ENCODE data around the gene XRCC4. TPM values are rescaled to one million over a fixed set of nuclear protein-coding genes. Genes with fewer than 3 reads are reported as not detected.

Gene XRCC4
- total RNA-seq, 2 experiments from 2014 or later = 12.8 to 12.9 TPM

GRCh38 chr5:83377131-83377865 lies 300.0 kb downstream of the XRCC4 start:
- ChIA-PET CTCF (no interaction called here), POLR2A (no interaction called here)
- ATAC-seq (no peak), DNase-seq (no peak)
- H3K9me3 Mint-ChIP-seq = no peaks in the 10 kb centered on the region
- H3K4me3 Mint-ChIP-seq = no peak overlapping the region
- H3K27ac Mint-ChIP-seq = no peak overlapping the region
- H3K4me1 Mint-ChIP-seq (ENCODE audit: low read depth) = no peaks in the 10 kb centered on the region
- H3K36me3 Mint-ChIP-seq (ENCODE audit: low read depth) = no peaks in the 10 kb centered on the region
- no peak for TF ChIP-seq CTCF (IDR thresholded peaks at IDR 0.05)
- intact Hi-C loops (cut with micrococcal nuclease) = no loop called here
- H3K27me3 Mint-ChIP-seq = no peaks in the 10 kb centered on the region

DNA sequence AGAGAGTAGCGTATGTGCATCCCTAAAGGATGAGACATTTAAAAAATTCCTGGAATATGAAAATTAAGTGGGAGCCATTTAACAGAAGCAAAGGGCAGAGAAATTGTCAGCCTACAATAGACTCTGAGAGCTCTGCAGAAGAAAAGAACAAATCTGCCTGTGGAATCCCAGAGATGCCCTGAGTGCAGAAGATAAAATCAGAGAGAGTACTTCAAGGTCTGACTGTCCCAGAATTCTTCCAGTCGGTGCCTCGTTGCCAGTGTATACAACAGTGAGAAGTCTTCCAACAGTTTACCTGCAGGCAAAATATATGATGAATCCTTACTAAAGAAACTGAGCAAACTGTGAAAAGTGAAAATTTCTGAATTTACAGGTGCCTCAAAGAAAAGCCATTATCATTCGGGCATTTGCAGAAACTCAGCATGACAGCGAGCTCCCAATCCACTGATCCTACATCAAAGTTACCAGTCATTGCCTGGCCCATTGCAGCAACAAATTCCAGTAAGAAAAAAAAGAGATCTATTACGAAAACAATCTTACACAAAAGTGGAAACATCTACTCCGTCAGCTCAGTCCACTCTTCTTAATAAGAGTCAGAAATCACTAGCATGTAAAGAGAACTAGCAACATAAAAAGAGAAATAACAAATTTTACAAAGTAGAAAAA lies 301.4 kb downstream of the XRCC4 start:
- no peak overlapping the region for H3K4me3 Mint-ChIP-seq
- DNase-seq = no peak
- H3K27ac Mint-ChIP-seq = no peak overlapping the region
- no peak for TF ChIP-seq CTCF (IDR thresholded peaks at IDR 0.05)
- ChIA-PET POLR2A (no interaction called here), CTCF (no interaction called here)
- intact Hi-C loops (cut with micrococcal nuclease) = no loop called here
- ATAC-seq = no peak
- H3K27me3 Mint-ChIP-seq = no peaks in the 10 kb centered on the region
- H3K4me1 Mint-ChIP-seq (ENCODE audit: low read depth) = no peaks in the 10 kb centered on the region
- no peaks in the 10 kb centered on the region for H3K36me3 Mint-ChIP-seq (ENCODE audit: low read depth)
- H3K9me3 Mint-ChIP-seq = peaks cover 4% of the 10 kb centered on the region

GRCh38 chr5:83385812-83386211 lies 308.5 kb downstream of the XRCC4 start:
- ChIA-PET CTCF (no interaction called here), POLR2A (no interaction called here)
- Mint-ChIP-seq H3K27me3 (no peaks in the 10 kb centered on the region), H3K36me3 (ENCODE audit: low read depth) (no peaks in the 10 kb centered on the region), H3K9me3 (peaks cover 6% of the 10 kb centered on the region), H3K4me1 (ENCODE audit: low read depth) (no peaks in the 10 kb centered on the region), H3K4me3 (no peak overlapping the region), H3K27ac (no peak overlapping the region)
- ATAC-seq = no peak
- intact Hi-C loops (cut with micrococcal nuclease) = no loop called here
- DNase-seq = no peak
- TF ChIP-seq CTCF (IDR thresholded peaks at IDR 0.05) = no peak

- peaks cover 6% of the 10 kb centered on the region for H3K9me3 Mint-ChIP-seq
- H3K27ac Mint-ChIP-seq = no peak overlapping the region
These were observed 309.7 kb downstream of the XRCC4 start for GRCh38 chr5:83387041-83387440.

More at GRCh38 chr5:83387041-83387440, 309.7 kb downstream of the XRCC4 start:
- DNase-seq (no peak), ATAC-seq (no peak)
- H3K4me3 Mint-ChIP-seq = no peak overlapping the region
- POLR2A ChIA-PET = no interaction called here
- H3K27me3 Mint-ChIP-seq = no peaks in the 10 kb centered on the region
- H3K36me3 Mint-ChIP-seq (ENCODE audit: low read depth) = no peaks in the 10 kb centered on the region
- CTCF ChIA-PET = no interaction called here
- intact Hi-C loops (cut with micrococcal nuclease) = no loop called here
- no peak for TF ChIP-seq CTCF (IDR thresholded peaks at IDR 0.05)
- no peaks in the 10 kb centered on the region for H3K4me1 Mint-ChIP-seq (ENCODE audit: low read depth)
